GM19468 (cell line): ENCODE results near the gene ALS2.
"Not testable (repeated sequence)": the region's sequence is repeated elsewhere in the genome, so short reads cannot be mapped to it uniquely, and the experiment has no call there.

Source experiments
- ATAC-seq: cut with Tn5 transposase; IDR thresholded peaks from one replicate; pipeline ENCODE4 v1.9.1; 2021; ENCODE audit warnings: mild to moderate bottlenecking, moderate library complexity, moderate number of reproducible peaks; ENCODE audit not compliant: unreplicated experiment; ENCODE audit errors: extremely low read depth

ALS2 gene

DNA sequence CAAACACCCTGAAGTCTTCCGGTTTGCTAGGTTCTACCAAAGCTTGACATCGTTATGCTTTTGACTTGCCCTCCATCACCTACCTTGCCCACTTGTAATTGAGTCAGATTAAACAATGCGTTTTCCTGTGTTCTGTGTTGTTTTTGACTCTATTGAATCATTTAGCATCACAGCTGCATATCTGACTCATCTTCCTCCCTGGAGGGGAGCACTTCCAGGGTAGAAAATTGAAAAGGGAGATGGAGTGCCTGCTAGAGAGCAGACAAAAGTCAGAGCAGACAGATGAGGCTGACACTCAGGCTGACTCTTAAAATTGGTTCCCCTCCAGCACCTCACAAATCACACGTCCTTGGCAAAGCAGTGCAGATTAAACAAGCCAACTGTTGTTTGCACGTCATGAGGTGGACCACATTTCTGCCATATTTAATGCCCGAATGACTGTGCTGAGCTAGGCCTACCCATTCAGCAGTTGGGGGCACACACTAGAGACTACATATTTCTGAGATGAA, 84.5 kb downstream of the ALS2 start:
- no peak for ATAC-seq

DNA sequence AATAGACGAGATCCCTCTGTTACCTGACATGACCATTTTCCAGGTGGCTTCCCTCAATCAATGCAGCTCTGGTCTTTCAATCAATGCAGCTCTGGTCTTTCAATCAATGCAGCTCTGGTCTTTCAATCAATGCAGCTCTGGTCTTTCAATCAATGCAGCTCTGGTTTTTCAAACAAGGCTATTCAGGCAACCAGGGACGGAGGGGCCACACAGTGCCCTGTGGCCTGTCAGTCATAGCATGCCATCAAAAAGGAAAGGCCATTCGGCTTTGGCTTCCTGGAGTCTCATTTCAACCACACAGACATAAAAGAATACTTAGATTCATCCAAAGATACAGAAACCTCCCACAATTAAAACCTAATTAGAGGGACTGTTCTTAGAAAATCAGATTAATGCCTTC, 95.6 kb downstream of the ALS2 start:
- no peak for ATAC-seq

DNA sequence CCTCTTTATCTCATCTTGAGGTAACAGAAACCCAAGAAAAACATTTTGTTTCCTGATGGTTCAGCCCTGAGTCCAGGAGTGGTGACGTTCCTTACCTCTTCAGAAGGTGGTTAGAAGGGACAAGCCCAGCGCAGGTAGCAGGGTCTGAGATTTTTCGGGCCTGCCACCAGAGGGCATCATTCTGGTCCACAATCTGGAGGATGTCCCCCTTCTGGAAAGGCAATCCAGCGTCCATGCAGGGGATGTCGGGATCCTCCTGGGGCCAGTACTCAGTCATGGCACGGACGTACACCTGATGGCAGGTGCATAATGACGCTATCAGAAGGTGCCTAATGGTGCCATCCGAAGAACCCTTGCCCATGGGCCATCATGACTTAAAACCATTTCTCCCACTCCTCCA, 100.0 kb downstream of the ALS2 start:
- no peak for ATAC-seq

DNA sequence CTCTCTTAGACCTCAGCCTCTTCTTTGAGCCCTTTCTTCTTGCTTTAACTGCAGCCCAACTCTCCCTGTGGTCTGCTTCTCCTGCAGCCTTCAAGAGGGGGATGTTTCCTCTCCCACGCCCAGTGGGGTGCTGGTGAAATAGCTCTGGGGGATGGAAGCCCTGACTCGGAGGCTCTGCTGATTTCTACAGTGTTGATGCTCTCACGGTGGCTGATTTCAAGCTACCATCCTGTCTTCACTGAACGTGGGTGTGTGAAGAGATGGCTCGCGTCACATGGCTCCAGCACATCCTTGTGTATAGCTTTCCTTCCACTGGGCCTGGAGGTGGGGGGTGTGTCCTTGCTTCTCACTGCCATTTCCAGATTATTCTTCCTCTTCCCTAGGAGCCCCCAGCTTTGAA, 102.3 kb downstream of the ALS2 start:
- ATAC-seq: no peak

DNA sequence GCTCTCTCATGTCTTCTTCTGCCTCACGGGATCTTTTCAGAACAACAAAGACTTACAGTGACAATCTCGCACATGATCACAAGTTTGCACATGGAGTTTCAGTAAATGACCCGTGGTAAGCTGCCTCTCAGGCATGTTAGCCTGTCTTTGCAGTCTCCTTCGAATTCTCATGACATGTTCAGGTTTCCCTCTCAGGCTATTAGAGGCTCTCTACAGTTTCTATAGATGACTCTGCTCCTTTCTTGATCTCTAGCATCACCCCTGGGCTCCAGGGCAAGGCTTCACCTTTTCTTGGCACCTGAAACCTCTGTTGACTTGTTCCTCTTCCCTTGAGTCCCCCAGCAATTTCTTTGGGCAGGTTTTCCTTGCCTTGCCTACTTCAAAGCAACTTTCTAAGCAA, 105.3 kb downstream of the ALS2 start:
- ATAC-seq: no peak

DNA sequence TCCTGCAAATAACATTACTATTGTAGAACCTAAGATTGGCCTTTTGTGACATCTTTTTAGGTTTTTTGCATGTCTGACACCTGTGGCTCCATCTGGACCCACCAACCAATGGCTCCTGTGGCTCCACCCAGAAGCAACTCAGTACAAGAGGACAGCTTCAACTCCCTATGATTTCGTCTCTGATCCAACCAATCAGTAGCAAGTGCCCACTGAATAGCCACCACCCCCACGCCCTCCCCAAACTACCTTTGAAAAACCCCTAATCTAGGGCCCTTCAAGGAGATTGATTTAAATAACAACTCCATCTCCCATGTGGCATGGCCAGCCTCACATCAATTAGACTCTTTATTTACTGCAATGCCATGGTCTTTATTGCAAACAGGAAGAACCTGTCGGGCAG, 105.9 kb downstream of the ALS2 start:
- no peak for ATAC-seq

DNA sequence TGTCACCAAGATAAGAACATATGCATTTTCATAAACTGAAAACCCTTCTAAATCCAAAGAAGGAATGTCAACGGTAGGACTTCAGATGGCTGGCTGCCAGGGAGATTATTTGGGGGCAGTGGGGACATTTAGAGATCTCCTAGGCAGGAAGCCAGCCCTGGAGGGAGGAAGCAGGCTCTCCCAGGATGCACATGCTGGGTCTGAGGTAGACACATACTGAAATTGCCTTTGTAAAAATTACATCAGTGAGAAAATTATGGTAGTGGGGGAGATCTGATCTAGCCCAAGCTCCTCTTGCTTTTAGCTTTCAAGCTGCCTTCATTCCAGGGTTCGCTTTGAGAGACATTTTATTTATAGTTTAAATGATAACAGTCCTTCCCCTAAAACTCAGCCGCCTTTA, 106.4 kb downstream of the ALS2 start:
- ATAC-seq: no peak

DNA sequence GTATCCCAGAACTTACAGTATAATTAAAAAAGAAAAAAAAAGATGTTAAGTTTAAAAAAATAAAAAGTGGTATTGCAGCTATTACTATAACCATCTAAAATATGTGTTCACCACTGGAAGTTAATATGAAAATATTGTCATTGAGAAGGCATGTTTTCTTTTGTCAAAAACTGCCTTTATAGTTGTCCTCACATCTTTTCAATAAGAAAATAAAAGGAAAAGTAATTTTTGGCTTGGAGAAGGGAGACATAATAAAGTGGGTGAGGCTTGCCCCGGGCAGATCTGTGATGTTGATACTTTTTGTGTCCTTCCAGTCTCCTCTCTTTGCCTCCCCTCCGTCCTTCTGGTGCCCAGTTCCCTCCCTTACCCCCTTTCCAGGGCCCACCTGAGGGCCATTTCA, 107.2 kb downstream of the ALS2 start:
- ATAC-seq: no peak

DNA sequence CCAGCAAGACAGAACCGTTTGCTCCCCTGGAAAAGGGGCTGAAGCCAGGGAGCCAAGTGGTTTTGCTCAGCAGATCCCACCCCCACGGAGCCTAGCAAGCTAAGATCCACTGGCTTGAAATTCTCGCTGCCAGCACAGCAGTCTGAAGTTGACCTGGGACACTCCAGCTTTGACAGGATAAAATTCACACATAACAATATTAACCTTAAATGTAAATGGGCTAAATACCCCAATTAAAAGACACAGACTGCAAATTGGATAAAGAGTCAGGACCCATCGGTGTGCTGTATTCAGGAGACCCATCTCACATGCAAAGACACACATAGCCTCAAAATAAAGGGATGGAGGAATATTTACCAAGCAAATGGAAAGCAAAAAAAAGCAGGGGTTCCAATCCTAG, 109.5 kb downstream of the ALS2 start:
- not testable (repeated sequence) for ATAC-seq

DNA sequence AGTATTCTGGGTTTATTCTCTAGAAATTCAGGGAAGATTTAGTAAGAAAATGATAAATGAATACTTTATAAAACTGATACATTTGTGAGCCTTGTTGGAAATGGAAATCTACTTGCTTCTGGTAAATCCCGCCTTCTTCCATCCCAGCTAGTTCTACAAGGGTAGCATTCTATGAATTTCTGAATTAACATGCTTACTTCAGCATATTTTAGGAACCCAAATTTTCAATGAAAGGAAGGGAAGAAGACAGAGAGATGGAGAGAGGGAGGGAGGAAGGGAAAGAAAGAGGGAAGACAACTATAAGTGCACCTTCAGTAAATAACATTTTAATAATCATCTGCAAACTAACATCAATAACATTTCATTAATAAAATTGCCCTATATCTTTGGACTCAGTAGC, 110.9 kb downstream of the ALS2 start:
- no peak for ATAC-seq

DNA sequence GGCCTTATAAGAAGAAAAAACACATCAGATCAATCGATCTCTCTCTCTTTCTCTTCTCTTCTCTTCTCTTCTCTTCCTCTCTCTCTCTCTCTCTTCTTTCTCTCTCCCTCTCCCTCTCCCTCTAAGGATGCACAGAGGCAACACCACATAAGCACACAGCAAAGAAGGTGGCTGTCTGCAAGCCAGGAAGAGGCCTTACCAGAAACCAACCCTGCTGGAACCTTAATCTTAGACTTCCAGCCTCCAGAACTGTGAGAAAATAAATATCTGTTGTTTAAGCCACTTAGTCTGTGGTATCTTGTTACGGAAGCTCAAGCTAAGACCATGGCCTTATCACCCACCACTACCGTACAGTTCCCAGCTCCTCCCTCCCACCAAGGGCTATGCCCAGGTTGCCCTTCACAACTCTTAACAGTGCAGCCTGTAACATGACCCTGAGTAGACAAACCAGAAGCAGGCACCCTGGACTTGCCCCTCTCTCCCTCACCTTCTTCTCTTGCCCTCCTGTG, 112.3 kb downstream of the ALS2 start:
- no peak for ATAC-seq

DNA sequence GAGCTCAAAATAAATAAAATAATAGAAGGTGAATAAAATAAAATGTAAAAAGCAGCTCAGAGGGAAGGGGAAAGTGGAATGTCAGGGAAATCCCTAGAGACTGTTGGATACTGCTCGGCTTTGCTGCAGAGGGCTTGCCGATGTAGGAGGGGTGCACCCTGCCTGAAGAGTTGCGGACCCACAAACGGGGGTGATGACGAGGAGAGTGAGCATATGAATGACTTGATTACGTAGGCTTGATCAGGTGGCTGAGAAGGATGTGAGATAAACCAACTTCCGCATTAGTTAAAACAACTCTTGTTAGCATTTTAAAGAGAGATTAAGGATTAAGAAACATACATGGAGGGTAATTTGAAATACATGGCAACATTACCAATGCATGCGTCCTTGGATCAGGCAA, 116.4 kb downstream of the ALS2 start:
- ATAC-seq: no peak

DNA sequence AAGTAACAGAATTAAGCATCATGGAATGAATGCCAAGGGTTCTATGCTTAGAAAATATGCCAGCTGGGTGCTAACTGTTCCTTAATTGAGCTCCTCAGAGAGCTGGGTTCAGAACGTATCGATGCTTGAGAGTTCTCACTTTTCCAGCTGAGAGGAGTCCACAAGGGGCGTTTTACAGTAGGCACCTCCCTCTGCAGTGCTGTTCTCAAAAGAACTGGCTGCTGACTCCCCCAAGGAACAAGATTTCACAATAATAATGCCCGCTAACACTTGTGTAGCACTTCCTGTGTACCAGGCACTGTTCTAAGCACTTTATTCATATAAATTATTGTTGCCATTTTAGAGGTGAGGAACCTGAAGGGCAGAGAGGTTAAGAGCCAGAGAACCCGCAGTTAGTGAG, 119.4 kb downstream of the ALS2 start:
- ATAC-seq: no peak

DNA sequence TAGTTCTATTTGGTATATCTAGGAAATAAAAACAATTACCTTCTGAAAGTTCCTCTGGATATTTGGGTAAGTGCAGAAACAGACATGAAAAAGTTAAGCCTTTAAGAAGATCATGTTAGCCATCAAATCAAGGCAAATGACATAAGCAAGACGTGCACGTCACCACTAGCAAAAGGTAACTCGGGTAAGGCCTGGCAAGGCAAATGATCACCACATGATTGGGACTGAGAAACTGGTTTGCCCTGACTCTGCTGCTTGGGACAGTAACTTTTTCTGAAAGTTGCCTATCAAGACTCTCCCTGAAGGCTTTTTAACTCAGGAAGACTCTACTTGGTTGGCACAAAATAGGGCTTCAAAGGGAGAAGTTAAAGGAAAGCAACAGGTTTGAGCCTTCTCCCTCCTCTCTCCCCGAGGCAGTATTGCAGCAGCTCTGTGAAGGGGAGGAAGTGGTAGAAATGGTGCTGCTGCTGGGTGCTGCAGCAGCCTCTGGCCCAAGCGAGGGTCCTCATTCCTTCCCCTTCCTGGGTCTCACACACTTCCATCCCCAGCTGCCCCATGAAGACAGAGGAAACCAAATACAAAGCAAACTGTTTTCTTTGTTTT, 120.3 kb downstream of the ALS2 start:
- ATAC-seq: no peak

DNA sequence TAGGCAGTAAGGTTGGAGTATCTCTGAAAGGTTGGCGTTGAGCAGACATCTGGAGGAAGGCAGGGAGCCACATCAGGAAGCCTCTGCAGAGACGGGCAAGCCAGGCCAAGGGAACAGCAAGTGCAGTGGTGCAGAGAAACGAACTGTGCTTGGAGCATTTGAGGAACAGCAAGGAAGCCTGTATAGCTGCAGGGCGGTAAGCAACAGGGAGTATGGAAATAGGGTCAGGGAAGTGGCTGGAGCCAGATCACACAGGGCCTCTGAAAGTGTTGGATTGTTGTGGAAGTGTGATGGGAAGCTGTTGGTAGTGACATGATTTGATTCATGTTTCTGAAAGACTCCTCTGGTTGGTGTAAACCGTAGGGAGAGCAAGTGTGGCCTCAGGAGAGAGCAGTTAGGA, 124.0 kb downstream of the ALS2 start:
- no peak for ATAC-seq

DNA sequence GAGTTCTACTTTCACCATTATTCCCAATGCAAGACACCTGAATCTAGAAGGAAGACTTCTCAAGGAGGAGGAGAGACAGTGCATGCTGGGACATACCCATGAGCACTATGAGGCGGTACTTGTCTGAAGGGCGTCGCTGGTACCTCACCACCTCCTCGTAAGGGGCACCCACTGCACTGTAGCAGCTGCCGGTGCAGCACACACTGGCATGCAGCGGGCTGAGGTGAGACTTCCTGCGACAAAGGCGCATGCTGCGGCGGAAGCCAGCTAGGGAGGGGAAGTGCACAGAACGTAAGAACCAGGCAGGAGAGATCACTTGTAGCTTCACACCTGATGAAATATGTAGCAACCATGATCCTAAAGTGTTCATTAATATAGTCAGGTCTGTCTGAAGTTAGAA, 124.6 kb downstream of the ALS2 start:
- ATAC-seq: no peak

DNA sequence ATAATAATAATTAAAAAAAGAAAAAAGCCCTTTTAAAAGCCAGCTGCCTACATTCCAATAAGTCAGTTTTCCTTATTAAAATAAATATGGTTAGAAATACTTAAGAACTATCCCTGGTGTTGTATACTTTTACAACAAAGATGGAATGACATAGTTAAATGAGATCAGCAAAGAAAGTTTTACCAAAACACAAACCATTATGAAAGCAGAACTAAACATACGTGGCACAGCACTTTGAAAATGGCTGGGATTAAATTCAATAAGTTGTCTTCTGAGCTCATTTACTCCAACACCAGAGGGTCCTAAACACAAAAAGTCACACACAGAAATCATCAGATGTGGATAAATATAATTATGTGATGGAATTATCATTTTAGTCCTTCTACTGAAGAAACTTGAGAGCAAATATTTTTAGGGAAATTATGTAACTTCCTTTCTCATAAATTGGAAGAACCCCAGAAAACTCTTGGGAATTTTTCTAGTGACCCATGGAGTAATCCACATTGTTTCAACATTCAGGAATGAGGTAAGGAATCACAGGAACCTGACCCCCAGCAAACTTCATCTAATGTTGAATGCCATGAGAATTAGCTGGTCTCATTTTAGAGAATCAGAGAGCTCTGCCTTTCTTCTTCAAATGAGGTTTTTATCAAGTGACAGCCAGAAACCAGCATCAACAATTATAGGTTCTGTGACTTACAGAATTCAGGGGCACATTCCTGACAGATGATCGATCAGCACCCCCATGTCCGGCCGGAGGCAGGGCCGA, 125.9 kb downstream of the ALS2 start:
- no peak for ATAC-seq

DNA sequence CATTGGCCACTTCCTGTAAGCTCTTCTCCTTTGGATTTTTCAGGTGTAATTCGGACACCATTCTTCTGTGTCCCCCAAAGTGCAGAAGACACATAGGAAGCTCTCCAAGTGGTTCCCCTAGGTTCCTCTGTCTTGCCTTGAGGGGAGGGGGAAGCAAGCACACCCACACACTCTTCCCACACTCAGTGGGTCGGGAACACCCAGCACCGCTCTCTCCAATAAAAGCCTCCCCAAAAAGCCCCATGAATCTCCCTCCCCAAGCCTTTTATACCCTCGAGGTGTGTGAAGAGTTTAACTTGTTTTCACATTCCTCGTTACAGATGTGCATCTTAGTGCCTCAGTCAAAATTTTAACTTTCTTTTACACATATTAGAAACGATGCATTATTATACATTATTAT, 127.5 kb downstream of the ALS2 start:
- no peak for ATAC-seq
